IMR-90 (cell line): ENCODE results near the gene RAP1A. TPM values are rescaled to one million over a fixed set of nuclear protein-coding genes. Genes with fewer than 3 reads are reported as not detected.

ENCODE experiments used
- ATAC-seq: fragments of 200-7000 bp; cut with Tn5 transposase; 2 replicates; pipeline ENCODE4 v1.9.1; 2020; ENCODE audit warnings: low read depth, mild to moderate bottlenecking, moderate library complexity
- BruUV-seq: library from RNA; stranded (reverse); fragments of 400-500 nt; replicated peaks from 2 replicates; lab custom pipeline; 2021; lab: Mats Ljungman, UMichigan
- CTCF ChIA-PET: fragments of 300-600 bp; formaldehyde crosslinking; extraction: SDS; loops from one replicate; lab custom pipeline; 2021; ENCODE audit warnings: antibody characterized with exemption; lab: Yijun Ruan, JAX
- POLR2A ChIA-PET: fragments of 300-600 bp; sonication (Branson Sonifier 250); formaldehyde crosslinking; loops from one replicate; lab custom pipeline; 2022; ENCODE audit warnings: antibody characterized with exemption; ENCODE audit not compliant: unreplicated experiment; lab: Charles Lee
- DNase-seq: peaks from one replicate; pipeline ENCODE4 v3.0.0; 2013
- H2AFZ ChIP-seq: replicated peaks from 2 replicates; pipeline ENCODE3; 2013; ENCODE audit warnings: low read length, mild to moderate bottlenecking; ENCODE audit not compliant: poor library complexity
- H2AK5ac ChIP-seq: 2 replicates; pipeline ENCODE4 v1.6.1; 2013; ENCODE audit warnings: low read depth, low read length, inconsistent platforms
- H2AK9ac ChIP-seq: replicated peaks from 2 replicates; pipeline ENCODE3; 2013; ENCODE audit warnings: mild to moderate bottlenecking, low read depth, low read length, moderate library complexity; ENCODE audit not compliant: poor library complexity
- H2BK120ac ChIP-seq: 2 replicates; pipeline ENCODE4 v1.6.1; 2013; ENCODE audit warnings: low read depth, low read length, inconsistent platforms
- H2BK15ac ChIP-seq: 3 replicates; pipeline ENCODE4 v1.6.1; 2013; ENCODE audit warnings: low read depth, low read length, inconsistent platforms
- H2BK20ac ChIP-seq: 2 replicates; pipeline ENCODE4 v1.6.1; 2013; ENCODE audit warnings: low read depth, mild to moderate bottlenecking, inconsistent platforms, low read length, moderate library complexity
- H2BK5ac ChIP-seq: 2 replicates; pipeline ENCODE4 v1.6.1; 2013; ENCODE audit warnings: mild to moderate bottlenecking, low read depth, low read length, inconsistent platforms; ENCODE audit not compliant: poor library complexity, severe bottlenecking
- H3K14ac ChIP-seq: replicated peaks from 2 replicates; pipeline ENCODE4 v1.6.1; 2013; ENCODE audit warnings: low read depth, low read length, inconsistent platforms
- H3K18ac ChIP-seq: 2 replicates; pipeline ENCODE4 v1.6.1; 2013; ENCODE audit warnings: low read depth, low read length, control low read depth
- H3K23ac ChIP-seq: 2 replicates; pipeline ENCODE4 v1.6.1; 2013; ENCODE audit warnings: low read depth, low read length, inconsistent platforms
- H3K27ac ChIP-seq: 2 replicates; pipeline ENCODE4 v1.5.1; 2013; ENCODE audit warnings: mild to moderate bottlenecking, control low read depth, low read length; ENCODE audit not compliant: insufficient read depth
- H3K27me3 ChIP-seq: 2 replicates; pipeline ENCODE4 v1.6.1; 2013; ENCODE audit warnings: low read length; ENCODE audit not compliant: control insufficient read depth, insufficient read depth
- H3K36me3 ChIP-seq: 2 replicates; pipeline ENCODE4 v1.6.1; 2013; ENCODE audit warnings: low read length, mixed read lengths; ENCODE audit not compliant: control insufficient read depth, insufficient read depth
- H3K4ac ChIP-seq: 2 replicates; pipeline ENCODE4 v1.6.1; 2013; ENCODE audit warnings: low read depth, low read length, inconsistent platforms
- H3K4me1 ChIP-seq: 2 replicates; pipeline ENCODE4 v1.6.1; 2013; ENCODE audit warnings: low read length, mixed read lengths; ENCODE audit not compliant: control insufficient read depth, insufficient read depth
- H3K4me2 ChIP-seq: 2 replicates; pipeline ENCODE4 v1.6.1; 2013; ENCODE audit warnings: low read depth, mild to moderate bottlenecking, control low read depth, low read length, moderate library complexity
- H3K4me3 ChIP-seq: 2 replicates; pipeline ENCODE4 v1.5.1; 2013; ENCODE audit warnings: low read depth, mild to moderate bottlenecking, control low read depth, low read length, moderate library complexity; ENCODE audit not compliant: insufficient read depth
- H3K56ac ChIP-seq: 2 replicates; pipeline ENCODE4 v1.6.1; 2013; ENCODE audit warnings: low read length, inconsistent platforms; ENCODE audit not compliant: insufficient read depth; ENCODE audit errors: extremely low read depth
- H3K79me1 ChIP-seq, 2 experiments: 2 replicates each; pipeline ENCODE4 v1.6.1; 2013; ENCODE audit warnings: low read length in 2 of 2, inconsistent platforms in 1 of 2, low read depth in 1 of 2
- H3K9ac ChIP-seq: 2 replicates; pipeline ENCODE4 v1.6.1; 2013; ENCODE audit warnings: low read depth, low read length, control low read depth
- H3K9me1 ChIP-seq: 2 replicates; pipeline ENCODE4 v1.6.1; 2013; ENCODE audit warnings: low read length, inconsistent platforms; ENCODE audit not compliant: insufficient read depth
- H3K9me3 ChIP-seq: 2 replicates; pipeline ENCODE4 v1.6.1; 2013; ENCODE audit warnings: low read length; ENCODE audit not compliant: control insufficient read depth, insufficient read depth
- H4K20me1 ChIP-seq: 2 replicates; pipeline ENCODE4 v1.6.1; 2013; ENCODE audit warnings: low read length, inconsistent platforms; ENCODE audit not compliant: insufficient read depth
- H4K5ac ChIP-seq: 2 replicates; pipeline ENCODE4 v1.6.1; 2013; ENCODE audit warnings: mild to moderate bottlenecking, low read depth, low read length, control low read depth
- H4K8ac ChIP-seq, 2 experiments: 2 replicates each; pipeline ENCODE4 v1.6.1; 2013; ENCODE audit warnings: low read depth in 2 of 2, low read length in 2 of 2, control low read depth in 1 of 2, inconsistent platforms in 1 of 2
- H4K91ac ChIP-seq: 2 replicates; pipeline ENCODE4 v1.6.1; 2013; ENCODE audit warnings: low read depth, low read length, inconsistent platforms; ENCODE audit not compliant: insufficient read depth
- BHLHE40 ChIP-seq: fragments of 150-350 bp; IDR thresholded peaks from 2 replicates; pipeline ENCODE4 v1.6.1; 2016; ENCODE audit warnings: mild to moderate bottlenecking, low read depth, low read length
- CEBPB ChIP-seq: IDR thresholded peaks from 2 replicates; pipeline ENCODE4 v1.6.1; 2012; ENCODE audit warnings: low read depth, low read length, improper control_type of control experiment
- CHD1 ChIP-seq: IDR thresholded peaks from 2 replicates; pipeline ENCODE4 v1.6.1; 2012; ENCODE audit warnings: low read depth, low read length, improper control_type of control experiment
- FOS ChIP-seq: fragments of 150-350 bp; IDR thresholded peaks from 2 replicates; pipeline ENCODE4 v1.6.1; 2016; ENCODE audit warnings: low read depth, low read length
- MAFK ChIP-seq: IDR thresholded peaks from 2 replicates; pipeline ENCODE4 v1.6.1; 2012; ENCODE audit warnings: low read depth, low read length, improper control_type of control experiment
- MAZ ChIP-seq: IDR thresholded peaks from 2 replicates; pipeline ENCODE4 v1.6.1; 2012; ENCODE audit warnings: low read depth, mild to moderate bottlenecking, low read length, improper control_type of control experiment, moderate library complexity, borderline replicate concordance
- MXI1 ChIP-seq: IDR thresholded peaks from 2 replicates; pipeline ENCODE4 v1.6.1; 2012; ENCODE audit warnings: low read depth, mild to moderate bottlenecking, low read length, moderate library complexity, borderline replicate concordance
- NFE2L2 ChIP-seq: fragments of 150-350 bp; IDR thresholded peaks from 2 replicates; pipeline ENCODE4 v1.6.1; 2016; ENCODE audit warnings: low read depth, mild to moderate bottlenecking, low read length
- POLR2A ChIP-seq: IDR thresholded peaks from 2 replicates; pipeline ENCODE4 v1.6.1; 2012; ENCODE audit warnings: mild to moderate bottlenecking, low read depth, low read length
- RAD21 ChIP-seq: IDR thresholded peaks from 2 replicates; pipeline ENCODE4 v1.6.1; 2012; ENCODE audit warnings: low read length, improper control_type of control experiment
- RCOR1 ChIP-seq: IDR thresholded peaks from 2 replicates; pipeline ENCODE4 v1.6.1; 2012; ENCODE audit warnings: mild to moderate bottlenecking, low read length, improper control_type of control experiment; ENCODE audit not compliant: insufficient replicate concordance
- RFX5 ChIP-seq: IDR thresholded peaks from 2 replicates; pipeline ENCODE4 v1.8.0; 2012; ENCODE audit warnings: low read depth, mild to moderate bottlenecking, low read length, moderate library complexity
- SMC3 ChIP-seq: fragments of 150-350 bp; IDR thresholded peaks from 2 replicates; pipeline ENCODE4 v1.6.1; 2016; ENCODE audit warnings: low read depth, mild to moderate bottlenecking, antibody characterized with exemption, low read length, moderate library complexity
- USF2 ChIP-seq: fragments of 150-350 bp; IDR thresholded peaks from 2 replicates; pipeline ENCODE4 v1.6.1; 2017; ENCODE audit warnings: mild to moderate bottlenecking, antibody characterized with exemption, low read length, low read depth
- WGBS, 2 experiments: methylation state at CpG; one replicate each; pipeline versions ENCODE4 v1.1.5 to v1.1.7; 2013; ENCODE audit warnings: missing lambda C conversion rate in 2 of 2; ENCODE audit not compliant: insufficient read length in 1 of 2; ENCODE audit errors: extremely low coverage in 2 of 2; 5-methylcytosine and 5-hydroxymethylcytosine counted together
- dilution Hi-C: fragments of 300-500 bp; cut with HindIII; formaldehyde crosslinking; loops from one replicate; pipeline ENCODE4 v1.14.3; 2018; ENCODE audit warnings: low sequenced_read_pairs; ENCODE audit not compliant: unreplicated experiment
- in situ Hi-C: fragments of 300-500 bp; cut with MboI; formaldehyde crosslinking; loops from 3 replicates; pipeline ENCODE4 v1.14.3; 2019; ENCODE audit warnings: low sequenced_read_pairs, inconsistent platforms, mixed read lengths
- intact Hi-C: fragments of 100-400 bp; cut with micrococcal nuclease; formaldehyde crosslinking; loops from 2 replicates; pipeline ENCODE4 v1.10.0; 2022
- polyA plus RNA-seq, 3 experiments: library from polyadenylated mRNA; depleted of rRNA; stranded (reverse); fragments of >200 nt; gene quantifications; 2 replicates each; pipeline ENCODE4 v1.2.3, GENCODE V29; 2012; ENCODE audit warnings: low replicate concordance in 1 of 3
- total RNA-seq: library from RNA; depleted of rRNA; stranded (reverse); fragments of >200 nt; gene quantifications from 2 replicates; pipeline ENCODE4 v1.2.3, GENCODE V29; 2012
- TF ChIP-seq, protein P1 (sequence below): fragments of 150-350 bp; IDR thresholded peaks from 2 replicates; pipeline ENCODE4 v1.6.1; 2016; ENCODE audit warnings: low read depth, mild to moderate bottlenecking, low read length, moderate library complexity, borderline replicate concordance
- TF ChIP-seq, protein P2 (sequence below): conservative IDR thresholded peaks from 2 replicates; pipeline ENCODE4 v1.5.1; 2012; ENCODE audit warnings: mild to moderate bottlenecking, low read depth, low read length, improper control_type of control experiment

Gene RAP1A
- total and polyA plus RNA-seq, 2 of the 4 experiments (the other 2 are of a cell fraction) = 18.1 to 43.6 TPM

GRCh38 chr1:111629190-111629954 lies 9.8 kb downstream of the RAP1A start:
- Histone ChIP-seq H3K4ac (no peak overlapping the region), H4K5ac (no peak overlapping the region), H3K14ac (no peak overlapping the region), H4K20me1 (peaks cover 56% of the 10 kb centered on the region), H3K4me1 (peaks cover 4% of the 10 kb centered on the region), H3K18ac (no peak overlapping the region; the same call in 1 of the 2 replicates), H3K56ac (no peak overlapping the region), H2AK9ac (no peak overlapping the region), H4K8ac (no peak overlapping the region), H3K9me1 (peaks cover 2% of the 10 kb centered on the region), H2BK20ac (no peak overlapping the region), H3K27ac (no peak overlapping the region), H3K9me3 (no peaks in the 10 kb centered on the region), H4K91ac (no peak overlapping the region), H3K27me3 (no peaks in the 10 kb centered on the region), H3K9ac (no peak overlapping the region), H3K79me1 (peaks cover 14 to 62% of the 10 kb centered on the region in 2 experiments; a peak in 3 of 4 replicates), H3K4me2 (no peak overlapping the region), H3K36me3 (no peaks in the 10 kb centered on the region), H2AFZ (no peak overlapping the region), H3K23ac (no peak overlapping the region), H2AK5ac (no peak overlapping the region), H3K4me3 (no peak overlapping the region), H2BK15ac (no peak overlapping the region), H2BK120ac (no peak overlapping the region), H2BK5ac (no peak overlapping the region)
- TF ChIP-seq POLR2A = no peak
- no peak for TF ChIP-seq MAZ
- TF ChIP-seq BHLHE40 = no peak
- no peak for TF ChIP-seq MAFK
- TF ChIP-seq RFX5 = no peak
- no peak for TF ChIP-seq SMC3
- TF ChIP-seq RCOR1 = no peak
- no peak for TF ChIP-seq FOS
- TF ChIP-seq, protein P1, sequence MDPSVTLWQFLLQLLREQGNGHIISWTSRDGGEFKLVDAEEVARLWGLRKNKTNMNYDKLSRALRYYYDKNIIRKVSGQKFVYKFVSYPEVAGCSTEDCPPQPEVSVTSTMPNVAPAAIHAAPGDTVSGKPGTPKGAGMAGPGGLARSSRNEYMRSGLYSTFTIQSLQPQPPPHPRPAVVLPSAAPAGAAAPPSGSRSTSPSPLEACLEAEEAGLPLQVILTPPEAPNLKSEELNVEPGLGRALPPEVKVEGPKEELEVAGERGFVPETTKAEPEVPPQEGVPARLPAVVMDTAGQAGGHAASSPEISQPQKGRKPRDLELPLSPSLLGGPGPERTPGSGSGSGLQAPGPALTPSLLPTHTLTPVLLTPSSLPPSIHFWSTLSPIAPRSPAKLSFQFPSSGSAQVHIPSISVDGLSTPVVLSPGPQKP = no peak
- no peak for TF ChIP-seq MXI1
- TF ChIP-seq RAD21 = no peak
- no peak for TF ChIP-seq CHD1
- no peak for TF ChIP-seq CEBPB
- TF ChIP-seq USF2 = no peak
- no peak for TF ChIP-seq NFE2L2
- TF ChIP-seq, protein P2, sequence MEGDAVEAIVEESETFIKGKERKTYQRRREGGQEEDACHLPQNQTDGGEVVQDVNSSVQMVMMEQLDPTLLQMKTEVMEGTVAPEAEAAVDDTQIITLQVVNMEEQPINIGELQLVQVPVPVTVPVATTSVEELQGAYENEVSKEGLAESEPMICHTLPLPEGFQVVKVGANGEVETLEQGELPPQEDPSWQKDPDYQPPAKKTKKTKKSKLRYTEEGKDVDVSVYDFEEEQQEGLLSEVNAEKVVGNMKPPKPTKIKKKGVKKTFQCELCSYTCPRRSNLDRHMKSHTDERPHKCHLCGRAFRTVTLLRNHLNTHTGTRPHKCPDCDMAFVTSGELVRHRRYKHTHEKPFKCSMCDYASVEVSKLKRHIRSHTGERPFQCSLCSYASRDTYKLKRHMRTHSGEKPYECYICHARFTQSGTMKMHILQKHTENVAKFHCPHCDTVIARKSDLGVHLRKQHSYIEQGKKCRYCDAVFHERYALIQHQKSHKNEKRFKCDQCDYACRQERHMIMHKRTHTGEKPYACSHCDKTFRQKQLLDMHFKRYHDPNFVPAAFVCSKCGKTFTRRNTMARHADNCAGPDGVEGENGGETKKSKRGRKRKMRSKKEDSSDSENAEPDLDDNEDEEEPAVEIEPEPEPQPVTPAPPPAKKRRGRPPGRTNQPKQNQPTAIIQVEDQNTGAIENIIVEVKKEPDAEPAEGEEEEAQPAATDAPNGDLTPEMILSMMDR = no peak
- in situ Hi-C loops (no loop called here), dilution Hi-C loops (no loop called here), intact Hi-C loops (no loop called here)
- BruUV-seq = no TSS peak
- POLR2A ChIA-PET = no interaction called here
- no CpG with 5 or more reads among the region's 4 CpGs for WGBS, 2 experiments
- DNase-seq = no peak
- CTCF ChIA-PET = no interaction called here
- ATAC-seq = no peak
